ENCODE measurements around the gene CHD1L.

DNA sequence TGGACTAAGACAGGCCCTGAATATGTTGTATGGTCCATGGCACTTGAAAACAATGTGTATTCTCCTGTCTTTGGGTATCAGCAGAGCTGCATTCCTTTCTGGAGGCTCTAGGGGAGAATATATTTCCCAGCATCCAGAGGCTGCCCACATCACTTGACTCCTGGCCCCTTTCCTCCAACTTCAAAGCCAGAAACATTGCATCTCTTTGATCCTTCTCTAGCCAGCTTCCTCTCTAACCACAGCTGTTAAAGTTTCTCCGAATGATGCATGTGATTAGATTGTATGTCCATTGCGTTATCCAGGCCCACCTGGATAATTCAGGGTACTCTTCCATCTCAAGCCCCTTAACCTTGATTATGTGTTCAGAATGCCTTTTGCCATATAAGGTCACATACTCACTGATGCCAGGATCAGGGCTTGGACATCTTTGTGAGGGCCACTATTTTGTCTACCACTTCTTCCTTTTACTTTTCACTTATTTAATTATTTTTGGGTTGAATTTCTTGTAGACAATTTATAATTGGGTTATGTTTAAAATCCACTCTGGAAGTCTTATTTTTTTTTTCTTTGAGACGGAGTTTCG is 5.3 kb downstream of the CHD1L start:
- TF ChIP-seq POLR2A (IDR thresholded peaks at IDR 0.05) = no peak
- TF ChIP-seq, protein P1, sequence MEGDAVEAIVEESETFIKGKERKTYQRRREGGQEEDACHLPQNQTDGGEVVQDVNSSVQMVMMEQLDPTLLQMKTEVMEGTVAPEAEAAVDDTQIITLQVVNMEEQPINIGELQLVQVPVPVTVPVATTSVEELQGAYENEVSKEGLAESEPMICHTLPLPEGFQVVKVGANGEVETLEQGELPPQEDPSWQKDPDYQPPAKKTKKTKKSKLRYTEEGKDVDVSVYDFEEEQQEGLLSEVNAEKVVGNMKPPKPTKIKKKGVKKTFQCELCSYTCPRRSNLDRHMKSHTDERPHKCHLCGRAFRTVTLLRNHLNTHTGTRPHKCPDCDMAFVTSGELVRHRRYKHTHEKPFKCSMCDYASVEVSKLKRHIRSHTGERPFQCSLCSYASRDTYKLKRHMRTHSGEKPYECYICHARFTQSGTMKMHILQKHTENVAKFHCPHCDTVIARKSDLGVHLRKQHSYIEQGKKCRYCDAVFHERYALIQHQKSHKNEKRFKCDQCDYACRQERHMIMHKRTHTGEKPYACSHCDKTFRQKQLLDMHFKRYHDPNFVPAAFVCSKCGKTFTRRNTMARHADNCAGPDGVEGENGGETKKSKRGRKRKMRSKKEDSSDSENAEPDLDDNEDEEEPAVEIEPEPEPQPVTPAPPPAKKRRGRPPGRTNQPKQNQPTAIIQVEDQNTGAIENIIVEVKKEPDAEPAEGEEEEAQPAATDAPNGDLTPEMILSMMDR (IDR thresholded peaks at IDR 0.05) = no peak
